PFSK-1 (cell line): ENCODE measurements around the gene TIAM2.

ENCODE experiments used
- FOXP2 ChIP-seq: optimal IDR thresholded peaks from 2 replicates; pipeline ENCODE3; 2011; ENCODE audit warnings: borderline replicate concordance, control low read depth, inconsistent platforms; ENCODE audit not compliant: insufficient read depth; ENCODE audit errors: extremely low read length, extremely low read depth
- POLR2AphosphoS5 ChIP-seq: IDR thresholded peaks from 2 replicates; pipeline ENCODE4 v1.6.1; 2012; ENCODE audit warnings: low read depth, mild to moderate bottlenecking, control low read depth, low read length, moderate library complexity
- REST ChIP-seq, 2 experiments: IDR thresholded peaks; 2 replicates each; pipeline versions ENCODE4 v1.6.1 to v1.8.0; 2011 to 2012; ENCODE audit warnings: low read depth in 2 of 2, low read length in 2 of 2, control low read depth in 1 of 2, inconsistent platforms in 1 of 2, mild to moderate bottlenecking in 1 of 2, moderate library complexity in 1 of 2; ENCODE audit not compliant: insufficient read depth in 1 of 2
- SIN3A ChIP-seq: IDR thresholded peaks from 2 replicates; pipeline ENCODE4 v1.6.1; 2012; ENCODE audit warnings: mild to moderate bottlenecking, low read length, moderate library complexity, borderline replicate concordance; ENCODE audit not compliant: insufficient read depth
- TAF1 ChIP-seq: IDR thresholded peaks from 2 replicates; pipeline ENCODE4 v1.6.1; 2012; ENCODE audit warnings: low read length, control low read depth, borderline replicate concordance; ENCODE audit not compliant: insufficient read depth

TIAM2 gene

GRCh38 chr6:155014670-155015300 lies 19.7 kb downstream of the TIAM2 start:
- TF ChIP-seq FOXP2 (no peak), SIN3A (no peak), TAF1 (no peak), POLR2AphosphoS5 (no peak), REST (IDR thresholded peaks at IDR 0.05; ENCODE audit: insufficient read depth in 1 of 2, low read depth in 2 of 2, low read length in 2 of 2) (no peak)

GRCh38 chr6:155021680-155022079 lies 26.6 kb downstream of the TIAM2 start:
- TF ChIP-seq FOXP2 (no peak), SIN3A (no peak), POLR2AphosphoS5 (no peak), REST (IDR thresholded peaks at IDR 0.05; ENCODE audit: insufficient read depth in 1 of 2, low read depth in 2 of 2, low read length in 2 of 2) (no peak), TAF1 (no peak)

GRCh38 chr6:155022721-155023120 lies 27.6 kb downstream of the TIAM2 start:
- TF ChIP-seq REST (IDR thresholded peaks at IDR 0.05; ENCODE audit: insufficient read depth in 1 of 2, low read depth in 2 of 2, low read length in 2 of 2) (no peak), SIN3A (no peak), TAF1 (no peak), POLR2AphosphoS5 (no peak), FOXP2 (no peak)

- TF ChIP-seq SIN3A (no peak), TAF1 (no peak), REST (IDR thresholded peaks at IDR 0.05; ENCODE audit: insufficient read depth in 1 of 2, low read depth in 2 of 2, low read length in 2 of 2) (no peak), POLR2AphosphoS5 (no peak)
These were observed 28.6 kb downstream of the TIAM2 start for GRCh38 chr6:155023717-155024116.
